Uterus (tissue), 4 donors: ENCODE measurements around the gene ITPA. TPM values are rescaled to one million over a fixed set of nuclear protein-coding genes. Genes with fewer than 3 reads are reported as not detected.

Experiments
- DNase-seq, 2 donors: peaks; one replicate each; pipeline ENCODE4 v3.0.0-alpha.2; 2019 to 2020
- H3K27ac ChIP-seq, 2 donors: fragments of 200-600 bp; sonication (generic); 1 replicate in 1 of 2; 2 replicates in 1 of 2; pipeline ENCODE4 v1.5.1; 2016 to 2018
- H3K27me3 ChIP-seq, 2 donors: fragments of 200-600 bp; sonication (generic); one replicate each; pipeline ENCODE4 v1.5.1; 2018 to 2019; ENCODE audit warnings: control low read depth in 1 of 2
- H3K36me3 ChIP-seq, 2 donors: fragments of 200-600 bp; sonication (generic); one replicate each; pipeline ENCODE4 v1.5.1; 2019; ENCODE audit warnings: control low read depth in 1 of 2
- H3K4me1 ChIP-seq, 2 donors: fragments of 200-600 bp; sonication (generic); one replicate each; pipeline ENCODE4 v1.5.1; 2018 to 2019; ENCODE audit warnings: control low read depth in 1 of 2
- H3K4me3 ChIP-seq, 2 donors: fragments of 200-600 bp; sonication (generic); 1 replicate in 1 of 2; 2 replicates in 1 of 2; pipeline ENCODE4 v1.5.1; 2018 to 2019; ENCODE audit warnings: mild to moderate bottlenecking in 1 of 2
- H3K9me3 ChIP-seq, 2 donors: fragments of 200-600 bp; sonication (generic); one replicate each; pipeline ENCODE4 v1.5.1; 2019; ENCODE audit warnings: control low read depth in 1 of 2
- POLR2A ChIP-seq, 2 donors: fragments of 450-650 bp; IDR thresholded peaks; one replicate each; pipeline ENCODE4 v1.6.1; 2016; ENCODE audit warnings: antibody characterized with exemption in 2 of 2, mild to moderate bottlenecking in 1 of 2, moderate library complexity in 1 of 2
- intact Hi-C: fragments of 100-400 bp; cut with DNase I; formaldehyde crosslinking; loops from one replicate; pipeline ENCODE4 v1.15.1; 2023; ENCODE audit warnings: low total_unique reads
- total RNA-seq, 4 donors: library from RNA; depleted of rRNA in 3 of 4; stranded (reverse); fragments of >200 nt in 3 of 4; gene quantifications; one replicate each; pipeline versions ENCODE4 v1.1.0 to v1.2.4, GENCODE V29; 2014 to 2023
- TF ChIP-seq, protein P1 (sequence below), 4 experiments: fragments of 200-600 bp in 2 of 4; fragments of 450-650 bp in 2 of 4; sonication (generic) in 2 of 4; IDR thresholded peaks; one replicate each; pipeline ENCODE4 v1.5.1; 2016 to 2019; ENCODE audit warnings: antibody characterized with exemption in 4 of 4, mild to moderate bottlenecking in 2 of 4, moderate library complexity in 1 of 4
- donor health status: DM: yes; HTN: yes; CAD: no.

Gene ITPA
- 10 to 100 TPM in 3 of 4 donors, 1 to 10 TPM in 1; 6.9 to 25.0 (median 21.8) TPM for total RNA-seq

- no peak for TF ChIP-seq POLR2A (IDR thresholded peaks at IDR 0.05)
- TF ChIP-seq, protein P1, sequence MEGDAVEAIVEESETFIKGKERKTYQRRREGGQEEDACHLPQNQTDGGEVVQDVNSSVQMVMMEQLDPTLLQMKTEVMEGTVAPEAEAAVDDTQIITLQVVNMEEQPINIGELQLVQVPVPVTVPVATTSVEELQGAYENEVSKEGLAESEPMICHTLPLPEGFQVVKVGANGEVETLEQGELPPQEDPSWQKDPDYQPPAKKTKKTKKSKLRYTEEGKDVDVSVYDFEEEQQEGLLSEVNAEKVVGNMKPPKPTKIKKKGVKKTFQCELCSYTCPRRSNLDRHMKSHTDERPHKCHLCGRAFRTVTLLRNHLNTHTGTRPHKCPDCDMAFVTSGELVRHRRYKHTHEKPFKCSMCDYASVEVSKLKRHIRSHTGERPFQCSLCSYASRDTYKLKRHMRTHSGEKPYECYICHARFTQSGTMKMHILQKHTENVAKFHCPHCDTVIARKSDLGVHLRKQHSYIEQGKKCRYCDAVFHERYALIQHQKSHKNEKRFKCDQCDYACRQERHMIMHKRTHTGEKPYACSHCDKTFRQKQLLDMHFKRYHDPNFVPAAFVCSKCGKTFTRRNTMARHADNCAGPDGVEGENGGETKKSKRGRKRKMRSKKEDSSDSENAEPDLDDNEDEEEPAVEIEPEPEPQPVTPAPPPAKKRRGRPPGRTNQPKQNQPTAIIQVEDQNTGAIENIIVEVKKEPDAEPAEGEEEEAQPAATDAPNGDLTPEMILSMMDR (IDR thresholded peaks at IDR 0.05) = no peak
- no peaks in the 10 kb centered on the region for H3K36me3 ChIP-seq
- no peaks in the 10 kb centered on the region for H3K9me3 ChIP-seq
- H3K27me3 ChIP-seq = no peaks in the 10 kb centered on the region
- intact Hi-C loops = no loop called here
- H3K27ac ChIP-seq = peak within 1 kb of the TSS; percentile 84 to 87
- H3K4me3 ChIP-seq = peak within 1 kb of the TSS; percentile 75 to 97
- H3K4me1 ChIP-seq = no peaks in the 10 kb centered on the region
- DNase-seq = peak; percentile 34 to 45
These were observed at the start of gene ITPA for GRCh38 chr20:3209257-3209945. TSS of gene ITPA (plus strand) at chr20:3209498. CDS start at chr20:3209552, 54 bp downstream.

DNA sequence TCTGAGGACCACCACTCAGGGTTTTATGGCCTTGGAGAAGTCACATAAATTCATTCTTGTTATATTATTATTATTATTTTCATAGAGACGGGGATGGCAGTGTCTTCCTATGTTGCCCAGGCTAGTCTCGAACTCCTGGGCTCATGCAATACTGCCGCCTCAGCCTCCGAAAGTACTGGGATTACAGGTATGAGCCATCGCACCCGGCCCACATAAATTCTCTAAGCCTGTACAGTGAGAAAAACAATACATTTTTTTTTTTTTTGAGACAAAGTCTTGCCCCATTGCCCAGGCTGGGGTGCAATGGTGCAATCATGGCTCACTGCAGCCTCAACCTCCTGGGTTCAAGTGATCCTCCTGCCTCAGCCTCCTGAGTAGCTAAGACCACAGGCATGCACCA is 48.9 kb upstream of the ITPA start:
- Histone ChIP-seq H3K9me3 (no peaks in the 10 kb centered on the region), H3K27me3 (no peaks in the 10 kb centered on the region), H3K27ac (no peak overlapping the region), H3K36me3 (no peaks in the 10 kb centered on the region), H3K4me3 (peak overlapping the region in 1 of 2 donors; percentile 96), H3K4me1 (peaks cover 0 to 15% of the 10 kb centered on the region in 2 donors)
- no peak for DNase-seq
- intact Hi-C loops = no loop called here
- TF ChIP-seq, protein P1 (IDR thresholded peaks at IDR 0.05) = no peak
- TF ChIP-seq POLR2A (IDR thresholded peaks at IDR 0.05) = no peak

DNA sequence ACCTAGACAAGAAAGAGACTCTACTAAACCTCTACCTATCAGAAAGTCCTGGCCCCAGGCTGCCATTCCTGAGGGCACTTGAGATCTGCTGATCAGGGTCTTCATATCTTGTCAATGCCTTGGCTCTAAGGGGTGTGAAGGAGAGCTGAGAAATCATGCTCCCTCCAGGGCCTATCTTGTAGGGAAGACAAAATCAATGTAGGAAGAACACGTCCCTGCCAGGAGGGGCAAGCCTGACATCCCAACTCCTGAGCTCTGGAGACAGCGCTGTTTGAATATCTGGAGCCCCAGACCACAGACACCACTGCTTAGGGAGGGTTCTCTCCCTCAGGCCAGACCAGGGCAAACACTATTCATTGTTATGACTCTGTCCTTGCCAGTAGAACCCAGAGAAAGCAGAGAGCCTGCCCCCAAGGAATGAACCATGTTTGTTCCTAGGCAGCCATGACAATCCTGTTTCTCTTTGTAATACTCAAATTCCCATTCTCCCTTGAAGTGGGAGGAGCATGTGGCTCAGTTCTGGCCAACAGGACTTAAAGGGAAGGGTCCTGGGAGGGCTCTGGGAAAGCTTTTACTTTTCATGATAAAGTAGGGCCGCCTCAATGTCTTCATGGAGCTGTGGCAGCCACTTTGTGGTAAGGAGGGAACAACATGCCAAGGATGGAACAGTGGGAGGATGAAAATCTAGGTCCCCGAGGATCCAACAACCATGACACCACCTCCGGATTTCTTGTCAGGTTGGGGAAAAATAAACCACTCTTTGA is 47.8 kb upstream of the ITPA start:
- peaks cover 0 to 15% of the 10 kb centered on the region in 2 donors for H3K4me1 ChIP-seq
- no peaks in the 10 kb centered on the region for H3K27me3 ChIP-seq
- intact Hi-C loops = no loop called here
- no peak overlapping the region for H3K27ac ChIP-seq
- TF ChIP-seq POLR2A (IDR thresholded peaks at IDR 0.05) = no peak
- TF ChIP-seq, protein P1 (IDR thresholded peaks at IDR 0.05) = no peak
- no peak for DNase-seq
- H3K9me3 ChIP-seq = no peaks in the 10 kb centered on the region
- H3K4me3 ChIP-seq = no peak overlapping the region
- no peaks in the 10 kb centered on the region for H3K36me3 ChIP-seq

DNA sequence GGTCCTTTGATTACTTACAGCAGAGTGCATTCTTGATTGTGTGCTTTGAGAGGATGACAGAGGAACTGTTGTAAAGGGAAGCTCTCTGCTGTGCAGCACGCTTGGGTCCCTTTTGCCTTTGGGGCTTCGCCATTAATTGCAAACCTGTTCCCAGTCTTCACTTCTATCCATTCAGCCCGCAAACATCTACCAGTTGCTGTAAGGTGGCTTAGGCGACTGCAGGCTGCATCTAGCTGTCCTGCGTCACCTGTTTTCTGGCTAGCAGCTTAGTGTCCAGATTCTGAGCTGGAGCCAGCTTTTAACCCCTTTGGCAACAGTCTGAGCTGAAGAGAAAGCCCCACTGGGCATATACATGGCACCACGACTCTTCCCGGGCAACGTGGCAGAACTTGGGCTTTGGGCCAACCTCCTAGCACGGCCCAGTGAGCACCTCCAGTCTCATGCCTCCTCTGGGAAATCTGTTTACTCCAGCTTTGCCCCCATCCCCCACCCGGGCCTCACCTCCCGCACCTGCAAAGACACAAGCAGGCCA is 47.2 kb upstream of the ITPA start:
- no peaks in the 10 kb centered on the region for H3K36me3 ChIP-seq
- intact Hi-C loops = no loop called here
- H3K27me3 ChIP-seq = no peaks in the 10 kb centered on the region
- peaks cover 0 to 15% of the 10 kb centered on the region in 2 donors for H3K4me1 ChIP-seq
- DNase-seq = no peak
- TF ChIP-seq POLR2A (IDR thresholded peaks at IDR 0.05) = no peak
- TF ChIP-seq, protein P1 (IDR thresholded peaks at IDR 0.05) = no peak
- H3K4me3 ChIP-seq = no peak overlapping the region
- no peak overlapping the region for H3K27ac ChIP-seq
- H3K9me3 ChIP-seq = no peaks in the 10 kb centered on the region
